Common myeloid progenitor, CD34-positive (primary cell): ENCODE results near the gene TSPEAR.
"Not testable (repeated sequence)": the region's sequence is repeated elsewhere in the genome, so short reads cannot be mapped to it uniquely, and the experiment has no call there.

ENCODE experiments used
- CTCF ChIA-PET: fragments of 350-600 bp; sonication (Branson Sonifier 250); formaldehyde crosslinking; loops from one replicate; lab custom pipeline; 2021; ENCODE audit warnings: antibody characterized with exemption; lab: Charles Lee
- POLR2A ChIA-PET: fragments of 350-600 bp; sonication (Branson Sonifier 250); formaldehyde crosslinking; loops from one replicate; lab custom pipeline; 2021; ENCODE audit warnings: antibody characterized with exemption; lab: Charles Lee
- DNase-seq, 3 donors: peaks; one replicate each; pipeline versions ENCODE4 v3.0.0 to v3.0.0-alpha.2; 2013
- H3K27ac ChIP-seq, 2 experiments: 1 replicate in 1 of 2; 2 replicates in 1 of 2; pipeline ENCODE4 v1.7.0; 2013; ENCODE audit warnings: inconsistent platforms in 2 of 2, low read length in 2 of 2, mild to moderate bottlenecking in 2 of 2, low read depth in 1 of 2, moderate library complexity in 1 of 2; ENCODE audit not compliant: severe bottlenecking in 2 of 2, insufficient read depth in 1 of 2, poor library complexity in 1 of 2
- H3K27me3 ChIP-seq, 5 experiments: replicated peaks in 2 of 5; 1 replicate in 3 of 5; 2 replicates in 2 of 5; pipeline versions ENCODE4 v1.6.1 to v1.7.0; 2013; ENCODE audit warnings: low read length in 4 of 5, mild to moderate bottlenecking in 2 of 5, moderate library complexity in 2 of 5, inconsistent platforms in 1 of 5; ENCODE audit not compliant: insufficient read depth in 5 of 5, control insufficient read depth in 4 of 5
- H3K36me3 ChIP-seq, 4 experiments: 1 replicate in 2 of 4; 2 replicates in 2 of 4; pipeline versions ENCODE4 v1.6.1 to v1.7.0; 2013; ENCODE audit warnings: low read length in 3 of 4, control low read depth in 1 of 4, mild to moderate bottlenecking in 1 of 4; ENCODE audit not compliant: control insufficient read depth in 4 of 4, insufficient read depth in 4 of 4
- H3K4me1 ChIP-seq, 4 experiments: 1 replicate in 3 of 4; 2 replicates in 1 of 4; pipeline versions ENCODE4 v1.6.1 to v1.7.1; 2013; ENCODE audit warnings: low read length in 3 of 4, mild to moderate bottlenecking in 3 of 4, control low read depth in 1 of 4, inconsistent platforms in 1 of 4, moderate library complexity in 1 of 4; ENCODE audit not compliant: control insufficient read depth in 4 of 4, insufficient read depth in 4 of 4; ENCODE audit errors: control extremely low read depth in 1 of 4
- H3K4me3 ChIP-seq, 7 experiments: 1 replicate in 4 of 7; 2 replicates in 3 of 7; pipeline versions ENCODE4 v1.5.1 to v1.7.0; 2013; ENCODE audit warnings: mild to moderate bottlenecking in 7 of 7, low read length in 6 of 7, moderate library complexity in 6 of 7, inconsistent platforms in 2 of 7, low read depth in 2 of 7, control low read depth in 1 of 7; ENCODE audit not compliant: insufficient read depth in 4 of 7, control insufficient read depth in 1 of 7; ENCODE audit errors: extremely low read depth in 1 of 7
- H3K9me3 ChIP-seq, 5 experiments: 1 replicate in 4 of 5; 2 replicates in 1 of 5; pipeline versions ENCODE4 v1.6.1 to v1.7.1; 2013; ENCODE audit warnings: low read length in 4 of 5, mild to moderate bottlenecking in 2 of 5, inconsistent platforms in 1 of 5, low read depth in 1 of 5, moderate library complexity in 1 of 5; ENCODE audit not compliant: control insufficient read depth in 4 of 5, insufficient read depth in 2 of 5; ENCODE audit errors: control extremely low read depth in 1 of 5
- WGBS: methylation state at CpG from one replicate; pipeline ENCODE4 v1.1.5; 2013; ENCODE audit not compliant: insufficient coverage; 5-methylcytosine and 5-hydroxymethylcytosine counted together

Gene TSPEAR

DNA sequence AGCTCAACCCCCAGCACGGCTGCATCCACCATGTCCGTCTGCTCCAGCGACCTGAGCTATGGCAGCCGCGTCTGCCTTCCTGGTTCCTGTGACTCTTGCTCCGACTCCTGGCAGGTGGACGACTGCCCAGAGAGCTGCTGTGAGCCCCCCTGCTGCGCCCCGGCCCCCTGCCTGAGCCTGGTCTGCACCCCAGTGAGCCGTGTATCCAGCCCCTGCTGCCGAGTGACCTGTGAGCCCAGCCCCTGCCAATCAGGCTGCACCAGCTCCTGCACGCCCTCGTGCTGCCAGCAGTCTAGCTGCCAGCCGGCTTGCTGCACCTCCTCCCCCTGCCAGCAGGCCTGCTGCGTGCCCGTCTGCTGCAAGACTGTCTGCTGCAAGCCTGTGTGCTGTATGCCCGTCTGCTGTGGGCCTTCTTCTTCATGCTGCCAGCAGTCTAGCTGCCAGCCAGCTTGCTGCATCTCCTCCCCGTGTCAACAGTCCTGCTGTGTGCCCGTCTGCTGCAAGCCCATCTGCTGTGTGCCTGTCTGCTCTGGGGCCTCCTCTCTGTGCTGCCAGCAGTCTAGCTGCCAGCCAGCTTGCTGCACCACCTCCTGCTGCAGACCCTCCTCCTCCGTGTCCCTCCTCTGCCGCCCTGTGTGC, 14.1 kb downstream of the TSPEAR start, which contains the start of gene KRTAP10-12:
Gene KRTAP10-12 (plus strand): TSS at position 1 of the 639 bp plus-strand sequence. CDS start 30 bp downstream, at position 31.
- H3K9me3 ChIP-seq = peaks cover 0 to 15% (median 8%) of the 10 kb centered on the region in 5 experiments
- WGBS = 60% methylated on average over 5 of the region's 21 CpGs
- CTCF ChIA-PET, H3K36me3 ChIP-seq, H3K27ac ChIP-seq, H3K4me1 ChIP-seq, H3K4me3 ChIP-seq, POLR2A ChIA-PET, DNase-seq: not testable (repeated sequence)
- peaks cover 5 to 80% (median 24%) of the 10 kb centered on the region in 5 experiments for H3K27me3 ChIP-seq

- ChIA-PET POLR2A (no interaction called here), CTCF (no interaction called here)
- Histone ChIP-seq H3K4me3 (no peak overlapping the region), H3K9me3 (peaks cover 0 to 18% (median 8%) of the 10 kb centered on the region in 5 experiments), H3K36me3 (no peaks in the 10 kb centered on the region), H3K4me1 (no peaks in the 10 kb centered on the region), H3K27me3 (peaks cover 5 to 73% (median 22%) of the 10 kb centered on the region in 5 experiments), H3K27ac (no peak overlapping the region)
- 87% methylated on average over 8 of the region's 10 CpGs for WGBS
- no peak for DNase-seq
Measured at GRCh38 chr21:44696572-44696971, 14.8 kb downstream of the TSPEAR start.

- Histone ChIP-seq H3K27ac (no peak overlapping the region), H3K27me3 (peaks cover 4 to 68% (median 19%) of the 10 kb centered on the region in 5 experiments), H3K36me3 (no peaks in the 10 kb centered on the region), H3K4me1 (no peaks in the 10 kb centered on the region), H3K4me3 (no peak overlapping the region), H3K9me3 (peaks cover 0 to 18% (median 8%) of the 10 kb centered on the region in 5 experiments)
- no peak for DNase-seq
- 95% methylated on average over 7 of the region's 8 CpGs for WGBS
- POLR2A ChIA-PET = no interaction called here
- CTCF ChIA-PET = no interaction called here
Measured at GRCh38 chr21:44695641-44696040, 15.7 kb downstream of the TSPEAR start.

GRCh38 chr21:44695184-44695583, 16.2 kb downstream of the TSPEAR start:
- no peak overlapping the region for H3K4me3 ChIP-seq
- H3K27ac ChIP-seq = no peak overlapping the region
- no peak for DNase-seq
- peaks cover 5 to 68% (median 16%) of the 10 kb centered on the region in 5 experiments for H3K27me3 ChIP-seq
- no peaks in the 10 kb centered on the region for H3K4me1 ChIP-seq
- no peaks in the 10 kb centered on the region for H3K36me3 ChIP-seq
- H3K9me3 ChIP-seq = peaks cover 0 to 18% (median 8%) of the 10 kb centered on the region in 5 experiments
- ChIA-PET CTCF (no interaction called here), POLR2A (no interaction called here)
- WGBS = 86% methylated on average over 6 of the region's 8 CpGs

- POLR2A ChIA-PET = no interaction called here
- H3K9me3 ChIP-seq = peaks cover 0 to 18% (median 8%) of the 10 kb centered on the region in 5 experiments
- H3K4me3 ChIP-seq = no peak overlapping the region
- H3K36me3 ChIP-seq = no peaks in the 10 kb centered on the region
- peaks cover 4 to 66% (median 15%) of the 10 kb centered on the region in 5 experiments for H3K27me3 ChIP-seq
- no peak overlapping the region for H3K27ac ChIP-seq
- DNase-seq = no peak
- WGBS = 67% methylated on average over 11 of the region's 11 CpGs
- CTCF ChIA-PET = no interaction called here
- no peaks in the 10 kb centered on the region for H3K4me1 ChIP-seq
Measured at GRCh38 chr21:44694776-44695175, 16.6 kb downstream of the TSPEAR start.

DNA sequence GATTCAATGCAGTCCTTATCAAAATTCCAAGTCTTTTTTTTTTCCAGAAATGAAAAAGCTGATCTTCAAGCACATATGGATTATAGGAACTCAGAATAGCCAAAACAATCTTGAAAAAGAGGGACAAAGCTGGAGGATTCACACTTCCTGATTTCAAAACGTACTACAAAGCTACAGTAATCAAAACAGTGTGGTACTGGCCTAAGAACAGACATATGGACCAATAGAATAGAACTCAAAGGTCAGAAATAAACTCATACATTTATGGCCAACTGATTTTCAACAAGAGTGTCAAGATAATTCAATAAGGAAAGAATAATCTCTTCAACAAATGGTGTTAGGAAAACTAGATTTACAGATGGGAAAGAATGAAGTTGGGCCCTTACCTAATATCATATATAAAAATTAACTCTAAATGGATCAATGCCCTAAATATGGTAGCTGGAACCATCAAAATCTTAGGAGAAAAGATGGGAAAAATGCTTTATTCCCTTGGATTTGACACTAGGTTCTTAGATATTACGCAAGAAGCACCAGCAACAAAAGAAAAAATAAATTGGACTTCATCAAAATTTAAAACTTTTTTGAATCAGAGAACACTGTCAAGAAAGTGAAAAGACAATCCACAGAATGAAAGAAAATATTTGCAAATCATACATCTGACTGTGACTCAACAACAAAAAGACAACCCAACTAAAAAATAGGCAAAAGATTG, 18.4 kb downstream of the TSPEAR start:
- WGBS = no CpG with 5 or more reads among the region's 2 CpGs
- Histone ChIP-seq H3K27me3 (peaks cover 2 to 49% (median 8%) of the 10 kb centered on the region in 5 experiments), H3K27ac (no peak overlapping the region), H3K4me3 (no peak overlapping the region), H3K4me1 (no peaks in the 10 kb centered on the region), H3K36me3 (no peaks in the 10 kb centered on the region), H3K9me3 (peaks cover 0 to 18% (median 8%) of the 10 kb centered on the region in 5 experiments)
- ChIA-PET POLR2A (no interaction called here), CTCF (no interaction called here)
- DNase-seq = no peak

GRCh38 chr21:44691686-44692085, 19.7 kb downstream of the TSPEAR start:
- no peak overlapping the region for H3K4me3 ChIP-seq
- H3K27ac ChIP-seq = no peak overlapping the region
- H3K27me3 ChIP-seq = peaks cover 4 to 38% (median 8%) of the 10 kb centered on the region in 5 experiments
- WGBS = 100% methylated on average over 1 of the region's 2 CpGs
- no peaks in the 10 kb centered on the region for H3K36me3 ChIP-seq
- CTCF ChIA-PET = no interaction called here
- H3K9me3 ChIP-seq = peaks cover 0 to 18% (median 8%) of the 10 kb centered on the region in 5 experiments
- DNase-seq = no peak
- POLR2A ChIA-PET = interaction anchor here (0.7 kb wide), 1 partner anchor 19 kb away, joined by 4 read pairs; no protein-coding TSS in a partner anchor
- peaks cover 0 to 6% (median 3%) of the 10 kb centered on the region in 4 experiments for H3K4me1 ChIP-seq
